Activated CD8-positive, alpha-beta T cell treated with anti-CD3 and anti-CD28 coated beads, Interleukin-2, amount 10 ng/mL, durations not matched to agents 7 days and 5 days (primary cell): ENCODE measurements around the gene TAF5L. TPM values are rescaled to one million over a fixed set of nuclear protein-coding genes. Genes with fewer than 3 reads are reported as not detected.

Source experiments
- ATAC-seq: fragments of 150-1000 bp; cut with Tn5 transposase; one replicate; pipeline ENCODE4 v1.10.0; 2021; ENCODE audit warnings: moderate library complexity
- CTCF ChIA-PET: fragments of 350-600 bp; sonication (Branson Sonifier 250); formaldehyde crosslinking; loops from one replicate; lab custom pipeline; 2021; ENCODE audit warnings: antibody characterized with exemption; lab: Charles Lee
- POLR2A ChIA-PET: fragments of 350-600 bp; sonication (Branson Sonifier 250); formaldehyde crosslinking; loops from one replicate; lab custom pipeline; 2021; ENCODE audit warnings: antibody characterized with exemption; lab: Charles Lee
- DNase-seq: peaks from one replicate; pipeline ENCODE4 v3.0.0-alpha.2; 2020
- H3K27ac Mint-ChIP-seq: one replicate; pipeline ENCODE4 v1.8.0; 2021; ENCODE audit warnings: mild to moderate bottlenecking, mixed read lengths
- H3K27me3 Mint-ChIP-seq: one replicate; pipeline ENCODE4 v1.8.0; 2021; ENCODE audit warnings: low read depth, mixed read lengths
- H3K36me3 Mint-ChIP-seq: one replicate; pipeline ENCODE4 v1.8.0; 2021; ENCODE audit warnings: low read depth, mixed read lengths
- H3K4me1 Mint-ChIP-seq: one replicate; pipeline ENCODE4 v1.8.0; 2021; ENCODE audit warnings: low read depth, mixed read lengths
- H3K4me3 Mint-ChIP-seq: one replicate; pipeline ENCODE4 v1.8.0; 2021; ENCODE audit warnings: mild to moderate bottlenecking, mixed read lengths
- H3K9me3 Mint-ChIP-seq: one replicate; pipeline ENCODE4 v1.8.0; 2022; ENCODE audit warnings: mixed read lengths; ENCODE audit not compliant: insufficient read depth
- total RNA-seq, 2 experiments: library from RNA; stranded (reverse); gene quantifications; one replicate each; pipeline ENCODE4 v1.2.3, GENCODE V29; 2021

Gene TAF5L
- total RNA-seq, 2 experiments from 2014 or later: 30.2 to 30.7 TPM

GRCh38 chr1:229641306-229641705, 15.4 kb upstream of the TAF5L start:
- Mint-ChIP-seq H3K36me3 (peaks cover 24% of the 10 kb centered on the region), H3K27ac (no peak overlapping the region), H3K9me3 (no peaks in the 10 kb centered on the region), H3K4me3 (no peak overlapping the region), H3K27me3 (no peaks in the 10 kb centered on the region), H3K4me1 (peaks cover 6% of the 10 kb centered on the region)
- POLR2A ChIA-PET: interaction anchor here (0.6 kb wide), 1 partner anchor 437 kb away, joined by 3 read pairs; no protein-coding TSS in a partner anchor
- CTCF ChIA-PET: no interaction called here
- ATAC-seq (no peak), DNase-seq (no peak)

GRCh38 chr1:229640455-229640854, 14.5 kb upstream of the TAF5L start:
- Mint-ChIP-seq H3K36me3 (peaks cover 29% of the 10 kb centered on the region), H3K27me3 (no peaks in the 10 kb centered on the region), H3K9me3 (no peaks in the 10 kb centered on the region), H3K4me1 (peaks cover 6% of the 10 kb centered on the region), H3K27ac (no peak overlapping the region), H3K4me3 (no peak overlapping the region)
- POLR2A ChIA-PET: no interaction called here
- CTCF ChIA-PET: no interaction called here
- DNase-seq (no peak), ATAC-seq (no peak)

DNA sequence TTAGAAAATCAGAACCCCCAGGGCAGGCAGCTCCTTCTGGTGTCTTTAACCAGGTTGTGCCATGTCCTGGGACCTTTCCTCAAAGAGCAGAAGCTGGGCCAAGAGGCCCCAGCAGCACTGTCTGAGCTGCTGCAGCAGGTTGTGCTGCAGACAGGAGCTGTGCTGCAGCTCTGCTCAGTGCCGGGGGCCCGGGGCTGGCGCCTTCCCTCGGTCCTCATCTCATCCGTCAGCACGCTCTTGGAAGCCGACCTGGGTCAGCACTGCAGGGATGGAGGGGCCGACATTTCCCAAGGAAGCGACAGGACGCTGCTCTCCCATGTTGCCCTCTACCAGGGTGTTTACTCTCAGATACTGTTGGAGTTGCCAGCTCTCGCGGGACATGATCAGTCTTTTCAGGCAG, 11.8 kb upstream of the TAF5L start:
- H3K27me3 Mint-ChIP-seq: no peaks in the 10 kb centered on the region
- H3K9me3 Mint-ChIP-seq: no peaks in the 10 kb centered on the region
- no peak overlapping the region for H3K4me3 Mint-ChIP-seq
- CTCF ChIA-PET: interaction anchor here (1.1 kb wide), 1 partner anchor 79 kb away, joined by 3 read pairs; the partner anchor contains the start of gene ABCB10
- peaks cover 37% of the 10 kb centered on the region for H3K36me3 Mint-ChIP-seq
- H3K4me1 Mint-ChIP-seq: peaks cover 6% of the 10 kb centered on the region
- ATAC-seq (no peak), DNase-seq (no peak)
- H3K27ac Mint-ChIP-seq: no peak overlapping the region
- POLR2A ChIA-PET: interaction anchor here (0.9 kb wide), 1 partner anchor 36 kb away, joined by 3 read pairs; no protein-coding TSS in a partner anchor

DNA sequence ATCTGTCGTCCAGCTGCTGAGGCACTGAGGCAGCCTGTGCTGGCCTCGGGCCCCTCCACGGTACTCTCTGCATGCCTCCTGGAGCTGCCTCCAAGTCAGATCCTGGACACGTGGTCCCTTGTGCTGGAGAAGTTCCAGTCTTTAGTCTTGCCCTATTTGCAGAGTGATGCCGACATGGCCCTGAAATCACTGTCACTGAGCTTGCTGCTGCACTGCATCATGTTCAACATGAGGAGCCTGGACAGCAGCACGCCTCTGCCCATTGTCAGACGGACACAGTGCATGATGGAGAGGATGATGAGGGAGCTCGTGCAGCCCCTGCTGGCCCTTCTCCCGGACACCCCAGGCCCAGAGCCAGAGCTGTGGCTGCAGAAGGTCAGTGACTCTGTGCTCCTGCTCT, 10.1 kb upstream of the TAF5L start:
- POLR2A ChIA-PET: no interaction called here
- Mint-ChIP-seq H3K27me3 (no peaks in the 10 kb centered on the region), H3K27ac (no peak overlapping the region), H3K36me3 (peaks cover 46% of the 10 kb centered on the region), H3K9me3 (no peaks in the 10 kb centered on the region), H3K4me3 (no peak overlapping the region), H3K4me1 (peaks cover 10% of the 10 kb centered on the region)
- CTCF ChIA-PET: interaction anchor here (2.6 kb wide), 1 partner anchor 25 kb away, joined by 7 read pairs; no protein-coding TSS in a partner anchor
- ATAC-seq (no peak), DNase-seq (no peak)

DNA sequence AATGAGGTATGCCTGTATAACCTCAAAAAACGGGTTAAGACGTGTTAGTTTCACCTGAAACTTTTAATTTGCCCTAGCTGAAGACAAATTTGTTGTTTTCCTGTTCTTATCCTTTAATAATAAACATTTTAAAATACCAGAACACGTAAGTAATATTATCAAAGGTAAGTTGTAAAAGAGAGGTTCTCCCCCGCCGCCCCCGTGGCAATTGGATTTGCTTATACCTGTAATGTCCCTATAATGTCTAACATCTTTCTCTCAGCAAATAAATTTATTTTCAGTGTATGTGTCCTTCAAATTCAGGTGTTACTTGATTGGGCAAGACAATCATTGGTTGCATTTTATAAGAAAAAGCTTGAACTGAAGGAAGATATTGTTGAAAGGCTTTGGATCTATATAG, 6.0 kb upstream of the TAF5L start:
- CTCF ChIA-PET: no interaction called here
- Mint-ChIP-seq H3K36me3 (peaks cover 50% of the 10 kb centered on the region), H3K27me3 (no peaks in the 10 kb centered on the region), H3K4me1 (peaks cover 32% of the 10 kb centered on the region), H3K27ac (no peak overlapping the region), H3K9me3 (no peaks in the 10 kb centered on the region), H3K4me3 (no peak overlapping the region)
- POLR2A ChIA-PET: no interaction called here
- DNase-seq: no peak
- no peak for ATAC-seq

GRCh38 chr1:229631148-229631547, 5.2 kb upstream of the TAF5L start:
- no peaks in the 10 kb centered on the region for H3K27me3 Mint-ChIP-seq
- CTCF ChIA-PET: no interaction called here
- H3K27ac Mint-ChIP-seq: no peak overlapping the region
- no peak for ATAC-seq
- no peak for DNase-seq
- peaks cover 35% of the 10 kb centered on the region for H3K4me1 Mint-ChIP-seq
- POLR2A ChIA-PET: no interaction called here
- no peaks in the 10 kb centered on the region for H3K9me3 Mint-ChIP-seq
- no peak overlapping the region for H3K4me3 Mint-ChIP-seq
- H3K36me3 Mint-ChIP-seq: peaks cover 46% of the 10 kb centered on the region

GRCh38 chr1:229629261-229629660, 3.3 kb upstream of the TAF5L start:
- H3K27ac Mint-ChIP-seq: no peak overlapping the region
- no peak for DNase-seq
- ATAC-seq: no peak
- ChIA-PET POLR2A (no interaction called here), CTCF (interaction anchor here (1.5 kb wide), 1 partner anchor 70 kb away, joined by 4 read pairs; the partner anchor contains the start of gene ABCB10)
- no peaks in the 10 kb centered on the region for H3K9me3 Mint-ChIP-seq
- peaks cover 44% of the 10 kb centered on the region for H3K4me1 Mint-ChIP-seq
- no peaks in the 10 kb centered on the region for H3K27me3 Mint-ChIP-seq
- H3K4me3 Mint-ChIP-seq: no peak overlapping the region
- peaks cover 35% of the 10 kb centered on the region for H3K36me3 Mint-ChIP-seq

GRCh38 chr1:229627003-229627402, 1.1 kb upstream of the TAF5L start:
- CTCF ChIA-PET: interaction anchor here (1.4 kb wide), 1 partner anchor 650 kb away, joined by 3 read pairs; no protein-coding TSS in a partner anchor
- H3K4me3 Mint-ChIP-seq: peak overlapping the region; percentile 98
- POLR2A ChIA-PET: interaction anchor here (0.9 to 4.2 kb wide), 2 partner anchors 10 to 69 kb away, joined by 3 to 22 read pairs; partner anchors contain the start of gene ABCB10
- H3K27ac Mint-ChIP-seq: peak overlapping the region; percentile 98
- no peaks in the 10 kb centered on the region for H3K27me3 Mint-ChIP-seq
- H3K4me1 Mint-ChIP-seq: peaks cover 55% of the 10 kb centered on the region
- H3K36me3 Mint-ChIP-seq: peaks cover 36% of the 10 kb centered on the region
- ATAC-seq (no peak), DNase-seq (no peak)
- H3K9me3 Mint-ChIP-seq: no peaks in the 10 kb centered on the region

- POLR2A ChIA-PET: interaction anchor here (1.0 to 4.2 kb wide), 2 partner anchors 67 to 116 kb away, joined by 3 to 22 read pairs; partner anchors contain the start of gene ABCB10
- Mint-ChIP-seq H3K36me3 (peaks cover 35% of the 10 kb centered on the region), H3K4me3 (peak overlapping the region; percentile 88), H3K27ac (peak overlapping the region; percentile 91), H3K9me3 (no peaks in the 10 kb centered on the region), H3K27me3 (no peaks in the 10 kb centered on the region), H3K4me1 (peaks cover 52% of the 10 kb centered on the region)
- DNase-seq: peak; percentile 54
- CTCF ChIA-PET: interaction anchor here (2.5 kb wide), 1 partner anchor 66 kb away, joined by 10 read pairs; the partner anchor contains the start of gene ABCB10
- peak; percentile 43 for ATAC-seq
Observed at GRCh38 chr1:229625071-229625914, 629 bp downstream of the TAF5L start.

- ChIA-PET CTCF (interaction anchor here (1.2 to 2.5 kb wide), 3 partner anchors 8 to 66 kb away, joined by 3 to 10 read pairs (median 8); partner anchors contain the start of gene ABCB10), POLR2A (interaction anchor here (1.0 to 4.2 kb wide), 2 partner anchors 67 to 116 kb away, joined by 3 to 22 read pairs; partner anchors contain the start of gene ABCB10)
- Mint-ChIP-seq H3K4me3 (peak overlapping the region; percentile 88), H3K9me3 (no peaks in the 10 kb centered on the region), H3K36me3 (peaks cover 30% of the 10 kb centered on the region), H3K4me1 (peaks cover 53% of the 10 kb centered on the region), H3K27me3 (no peaks in the 10 kb centered on the region), H3K27ac (peak overlapping the region; percentile 91)
- ATAC-seq (no peak), DNase-seq (no peak)
Observed at GRCh38 chr1:229624521-229625070, 1.3 kb downstream of the TAF5L start.

DNA sequence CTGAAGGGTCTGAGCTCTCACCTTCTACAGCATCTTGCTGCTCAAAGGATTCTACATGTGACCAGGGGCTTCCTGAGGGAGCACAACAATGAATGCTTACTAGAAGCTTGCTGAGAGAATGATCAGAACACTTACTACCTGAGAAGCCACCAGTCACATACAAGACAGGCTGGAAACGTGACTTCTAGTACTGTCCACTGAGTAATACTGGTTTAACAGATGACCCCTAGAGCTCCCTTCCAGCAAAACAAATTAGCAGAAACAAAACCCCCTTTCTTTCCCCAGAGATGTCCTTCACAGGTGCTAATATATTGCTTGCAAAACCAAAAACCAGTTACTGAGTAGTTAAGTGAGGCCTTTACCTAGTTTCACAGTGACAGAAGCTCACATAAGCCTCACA, 2.1 kb downstream of the TAF5L start:
- no peaks in the 10 kb centered on the region for H3K27me3 Mint-ChIP-seq
- H3K27ac Mint-ChIP-seq: no peak overlapping the region
- no peaks in the 10 kb centered on the region for H3K9me3 Mint-ChIP-seq
- DNase-seq: no peak
- H3K4me3 Mint-ChIP-seq: peak overlapping the region; percentile 44
- CTCF ChIA-PET: interaction anchor here (1.2 to 2.5 kb wide), 3 partner anchors 9 to 65 kb away, joined by 3 to 10 read pairs (median 8); partner anchors contain the start of gene ABCB10
- H3K36me3 Mint-ChIP-seq: peaks cover 25% of the 10 kb centered on the region
- H3K4me1 Mint-ChIP-seq: peaks cover 57% of the 10 kb centered on the region
- no peak for ATAC-seq
- POLR2A ChIA-PET: interaction anchor here (4.2 kb wide), 1 partner anchor 66 kb away, joined by 22 read pairs; the partner anchor contains the start of gene ABCB10
